ENCODE measurements around the gene GHRHR.

DNA sequence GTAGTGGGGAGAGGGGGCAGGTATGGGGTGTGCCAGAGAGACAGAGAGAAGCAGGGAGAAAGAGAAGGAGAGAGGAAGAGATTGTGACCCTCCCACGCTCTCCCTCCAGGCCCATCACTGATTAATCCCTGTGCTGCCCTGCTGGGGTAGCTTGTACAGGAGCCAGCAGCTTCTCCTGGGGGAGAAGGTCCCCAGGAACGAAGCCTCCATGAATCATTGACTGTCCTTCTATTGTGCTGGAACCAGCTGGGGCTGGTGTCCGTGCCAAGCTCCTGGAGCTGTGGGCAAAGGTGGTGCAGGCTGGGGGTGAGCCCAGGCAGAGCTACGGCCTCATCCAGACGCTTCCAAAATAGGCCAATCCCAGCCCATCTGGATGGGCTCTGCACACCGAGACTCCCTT lies 31.2 kb upstream of the GHRHR start:
- TF ChIP-seq, protein P1, sequence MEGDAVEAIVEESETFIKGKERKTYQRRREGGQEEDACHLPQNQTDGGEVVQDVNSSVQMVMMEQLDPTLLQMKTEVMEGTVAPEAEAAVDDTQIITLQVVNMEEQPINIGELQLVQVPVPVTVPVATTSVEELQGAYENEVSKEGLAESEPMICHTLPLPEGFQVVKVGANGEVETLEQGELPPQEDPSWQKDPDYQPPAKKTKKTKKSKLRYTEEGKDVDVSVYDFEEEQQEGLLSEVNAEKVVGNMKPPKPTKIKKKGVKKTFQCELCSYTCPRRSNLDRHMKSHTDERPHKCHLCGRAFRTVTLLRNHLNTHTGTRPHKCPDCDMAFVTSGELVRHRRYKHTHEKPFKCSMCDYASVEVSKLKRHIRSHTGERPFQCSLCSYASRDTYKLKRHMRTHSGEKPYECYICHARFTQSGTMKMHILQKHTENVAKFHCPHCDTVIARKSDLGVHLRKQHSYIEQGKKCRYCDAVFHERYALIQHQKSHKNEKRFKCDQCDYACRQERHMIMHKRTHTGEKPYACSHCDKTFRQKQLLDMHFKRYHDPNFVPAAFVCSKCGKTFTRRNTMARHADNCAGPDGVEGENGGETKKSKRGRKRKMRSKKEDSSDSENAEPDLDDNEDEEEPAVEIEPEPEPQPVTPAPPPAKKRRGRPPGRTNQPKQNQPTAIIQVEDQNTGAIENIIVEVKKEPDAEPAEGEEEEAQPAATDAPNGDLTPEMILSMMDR (IDR thresholded peaks at IDR 0.05), result no peak
- TF ChIP-seq POLR2A (IDR thresholded peaks at IDR 0.05), result no peak
